ENCODE measurements around the gene OSBPL6.

DNA sequence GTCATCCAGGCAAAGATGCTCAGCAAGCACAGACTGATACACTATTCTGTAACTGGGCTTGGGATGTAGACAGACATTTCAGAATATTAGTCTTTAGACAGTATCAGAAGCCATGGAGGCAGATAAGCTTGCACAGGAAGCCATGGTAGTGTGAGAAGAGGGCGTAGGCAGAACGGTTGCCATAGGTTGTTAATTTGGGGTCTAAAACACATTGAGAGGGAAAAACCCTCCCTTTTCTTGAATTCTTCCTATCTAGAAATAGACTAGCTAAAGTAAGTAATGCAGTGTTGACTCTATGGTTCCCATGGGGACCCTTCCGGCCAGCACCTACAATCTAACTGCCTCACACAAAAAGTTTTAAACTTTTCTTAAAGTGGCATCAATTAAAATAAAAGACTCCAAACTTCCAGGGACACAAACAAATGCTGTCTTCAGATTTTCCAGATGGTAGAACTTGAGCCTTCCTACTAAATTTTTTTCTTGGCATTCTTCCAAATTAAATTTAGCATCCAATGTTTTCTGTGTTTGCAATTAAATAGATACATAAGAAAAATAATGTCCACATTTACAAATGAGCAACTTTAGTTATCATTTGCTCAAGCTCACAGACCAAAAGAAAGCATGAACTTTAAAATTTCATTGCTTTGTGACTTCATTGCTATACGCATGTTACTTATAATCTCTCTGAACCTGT is 254.8 kb downstream of the OSBPL6 start:
- TF ChIP-seq, protein P1, sequence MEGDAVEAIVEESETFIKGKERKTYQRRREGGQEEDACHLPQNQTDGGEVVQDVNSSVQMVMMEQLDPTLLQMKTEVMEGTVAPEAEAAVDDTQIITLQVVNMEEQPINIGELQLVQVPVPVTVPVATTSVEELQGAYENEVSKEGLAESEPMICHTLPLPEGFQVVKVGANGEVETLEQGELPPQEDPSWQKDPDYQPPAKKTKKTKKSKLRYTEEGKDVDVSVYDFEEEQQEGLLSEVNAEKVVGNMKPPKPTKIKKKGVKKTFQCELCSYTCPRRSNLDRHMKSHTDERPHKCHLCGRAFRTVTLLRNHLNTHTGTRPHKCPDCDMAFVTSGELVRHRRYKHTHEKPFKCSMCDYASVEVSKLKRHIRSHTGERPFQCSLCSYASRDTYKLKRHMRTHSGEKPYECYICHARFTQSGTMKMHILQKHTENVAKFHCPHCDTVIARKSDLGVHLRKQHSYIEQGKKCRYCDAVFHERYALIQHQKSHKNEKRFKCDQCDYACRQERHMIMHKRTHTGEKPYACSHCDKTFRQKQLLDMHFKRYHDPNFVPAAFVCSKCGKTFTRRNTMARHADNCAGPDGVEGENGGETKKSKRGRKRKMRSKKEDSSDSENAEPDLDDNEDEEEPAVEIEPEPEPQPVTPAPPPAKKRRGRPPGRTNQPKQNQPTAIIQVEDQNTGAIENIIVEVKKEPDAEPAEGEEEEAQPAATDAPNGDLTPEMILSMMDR (IDR thresholded peaks at IDR 0.05): no peak
- no peak for TF ChIP-seq POLR2A (IDR thresholded peaks at IDR 0.05)

Data from right lobe of liver (tissue), 4 donors.